ENCODE measurements around the gene VSTM4. TPM values are rescaled to one million over a fixed set of nuclear protein-coding genes. Genes with fewer than 3 reads are reported as not detected.

VSTM4 gene
- total and polyA plus RNA-seq, 2 of the 4 experiments (the other 2 are of a cell fraction), result 2.4 to 2.9 TPM

DNA sequence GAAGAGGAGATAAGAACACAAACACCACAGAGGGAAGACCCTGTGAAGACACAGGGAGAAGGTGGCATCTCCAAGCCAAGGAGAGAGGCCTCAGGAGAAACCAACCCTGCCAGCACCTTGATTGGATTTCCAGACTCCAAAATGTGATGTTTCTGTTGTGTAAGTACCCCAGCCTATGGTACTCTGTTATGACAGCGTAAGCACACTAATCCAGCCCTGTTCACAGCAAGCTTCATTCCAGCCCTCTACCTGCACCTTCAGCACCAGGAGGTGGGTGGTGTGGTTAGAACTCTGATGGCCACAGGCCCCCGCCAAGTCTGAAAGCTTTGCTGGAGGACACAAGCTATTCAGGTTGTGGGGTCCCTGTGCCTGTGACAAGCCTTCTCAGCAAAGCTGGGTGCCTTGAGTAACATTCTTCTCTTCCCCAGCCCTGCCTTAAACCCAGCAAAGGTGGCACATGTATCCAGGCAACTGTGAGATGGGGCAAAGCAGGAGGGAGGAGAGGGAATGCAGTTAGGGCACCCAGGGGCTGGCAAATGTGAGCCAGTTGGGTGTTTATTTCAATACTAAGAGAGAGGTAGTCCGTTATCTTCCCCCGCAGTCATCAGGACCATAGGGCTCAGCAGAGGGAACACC is 4.5 kb downstream of the VSTM4 start:
- H3K36me3 ChIP-seq (ENCODE audit: control insufficient read depth, insufficient read depth, low read length), result peaks cover 11% of the 10 kb centered on the region; the same call in 1 of the 2 replicates
- no peak overlapping the region for H3K9ac ChIP-seq (ENCODE audit: low read depth, low read length)
- DNase-seq, result no peak
- H3K4me2 ChIP-seq (ENCODE audit: low read depth, low read length), result no peak overlapping the region
- no peak overlapping the region; the same call in 1 of the 2 replicates for H2AK5ac ChIP-seq (ENCODE audit: low read depth, low read length)
- ATAC-seq (ENCODE audit: low read depth), result no peak
- no peak overlapping the region for H2BK120ac ChIP-seq (ENCODE audit: low read depth, low read length)
- intact Hi-C loops (cut with micrococcal nuclease) (loop anchor here (10.0 kb wide), 1 partner anchor 184 kb away; the partner anchor contains the start of gene C10orf71), dilution Hi-C loops (cut with HindIII; ENCODE audit: low sequenced_read_pairs, unreplicated experiment) (no loop called here), in situ Hi-C loops (cut with MboI; ENCODE audit: low sequenced_read_pairs) (no loop called here)
- no peak overlapping the region for H3K23ac ChIP-seq (ENCODE audit: low read depth, low read length)
- H3K56ac ChIP-seq (ENCODE audit: extremely low read depth, insufficient read depth, low read length), result no peak overlapping the region
- H2BK5ac ChIP-seq (ENCODE audit: low read depth, low read length, poor library complexity, severe bottlenecking), result no peak overlapping the region
- H3K14ac ChIP-seq (replicated peaks; ENCODE audit: low read depth, low read length), result no peak overlapping the region
- H3K4ac ChIP-seq (ENCODE audit: low read depth, low read length), result no peak overlapping the region
- CTCF ChIA-PET, result interaction anchor here (0.9 kb wide), 1 partner anchor 10 kb away, joined by 3 read pairs; no protein-coding TSS in a partner anchor
- BruUV-seq (replicated peaks), result no TSS peak
- H3K9me1 ChIP-seq (ENCODE audit: insufficient read depth, low read length), result peaks cover 10% of the 10 kb centered on the region
- peaks cover 24% of the 10 kb centered on the region; the same call in 1 of the 2 replicates for H3K4me1 ChIP-seq (ENCODE audit: control insufficient read depth, insufficient read depth, low read length)
- WGBS, 2 experiments (ENCODE audit: extremely low coverage in 2 of 2, insufficient read length in 1 of 2), result 100% methylated on average over 1 of the region's 4 CpGs; no CpG with 5 or more reads in 1 of the 2 experiments
- H3K27me3 ChIP-seq (ENCODE audit: control insufficient read depth, insufficient read depth, low read length), result no peaks in the 10 kb centered on the region; the same call in 1 of the 2 replicates
- peaks cover 0 to 62% of the 10 kb centered on the region in 2 experiments; a peak in 3 of 4 replicates for H3K79me1 ChIP-seq (ENCODE audit: low read depth in 1 of 2, low read length in 2 of 2)
- no peak overlapping the region for H2AFZ ChIP-seq (replicated peaks; ENCODE audit: low read length, poor library complexity)
- POLR2A ChIA-PET (ENCODE audit: unreplicated experiment), result no interaction called here
- no peak for TF ChIP-seq SMC3 (IDR thresholded peaks at IDR 0.05; ENCODE audit: low read depth, low read length)
- no peak overlapping the region for H3K4me3 ChIP-seq (ENCODE audit: insufficient read depth, low read depth, low read length)
- no peak overlapping the region for H4K8ac ChIP-seq (ENCODE audit: low read depth in 2 of 2, low read length in 2 of 2)
- H3K18ac ChIP-seq (ENCODE audit: low read depth, low read length), result no peak overlapping the region
- no peak overlapping the region for H4K5ac ChIP-seq (ENCODE audit: low read depth, low read length)
- peak overlapping the region; percentile 16; the same call in 1 of the 3 replicates for H2BK15ac ChIP-seq (ENCODE audit: low read depth, low read length)
- H3K9me3 ChIP-seq (ENCODE audit: control insufficient read depth, insufficient read depth, low read length), result no peaks in the 10 kb centered on the region
- H2BK20ac ChIP-seq (ENCODE audit: low read depth, low read length), result no peak overlapping the region
- H3K27ac ChIP-seq (ENCODE audit: insufficient read depth, low read length), result no peak overlapping the region
- no peak overlapping the region for H4K91ac ChIP-seq (ENCODE audit: insufficient read depth, low read depth, low read length)
- peaks cover 15% of the 10 kb centered on the region for H4K20me1 ChIP-seq (ENCODE audit: insufficient read depth, low read length)
- no peak overlapping the region for H2AK9ac ChIP-seq (replicated peaks; ENCODE audit: low read depth, low read length, poor library complexity)
